HepG2 (cell line): Measurements from ENCODE around the gene PIK3IP1. TPM values are rescaled to one million over a fixed set of nuclear protein-coding genes. Genes with fewer than 3 reads are reported as not detected.

ENCODE experiments used
- BRF2 ChIP-seq: sonication (generic); formaldehyde crosslinking; IDR thresholded peaks from 2 replicates; pipeline ENCODE4 v1.8.1; 2022; ENCODE audit warnings: mild to moderate bottlenecking, missing genetic modification reagents
- CEBPB ChIP-seq: IDR thresholded peaks from 2 replicates; pipeline ENCODE4 v1.6.1; 2011; ENCODE audit warnings: low read depth, low read length, improper control_type of control experiment, borderline replicate concordance
- CHD2 ChIP-seq: IDR thresholded peaks from 2 replicates; pipeline ENCODE4 v1.6.1; 2011; ENCODE audit warnings: low read depth, low read length, improper control_type of control experiment
- FOXM1 ChIP-seq: sonication (generic); formaldehyde crosslinking; IDR thresholded peaks from 2 replicates; pipeline ENCODE4 v1.5.0; 2020; ENCODE audit warnings: missing genetic modification reagents
- HDAC2 ChIP-seq: sonication (generic); formaldehyde crosslinking; IDR thresholded peaks from 2 replicates; pipeline ENCODE4 v1.4.0; 2020; ENCODE audit warnings: missing genetic modification reagents
- HMGXB3 ChIP-seq: sonication (generic); formaldehyde crosslinking; IDR thresholded peaks from 2 replicates; pipeline ENCODE4 v1.4.0; 2020; ENCODE audit warnings: missing genetic modification reagents, borderline replicate concordance
- JUND ChIP-seq: sonication (generic); formaldehyde crosslinking; IDR thresholded peaks from 2 replicates; pipeline ENCODE4 v1.8.0; 2022; ENCODE audit warnings: mild to moderate bottlenecking, missing genetic modification reagents
- KAT2B ChIP-seq: fragments of 150-350 bp; IDR thresholded peaks from 2 replicates; pipeline ENCODE4 v1.6.1; 2014; ENCODE audit warnings: low read depth, low read length, borderline replicate concordance
- MEIS1 ChIP-seq: sonication (generic); formaldehyde crosslinking; IDR thresholded peaks from 2 replicates; pipeline ENCODE4 v1.9.0; 2021; ENCODE audit warnings: mild to moderate bottlenecking, missing genetic modification reagents, moderate library complexity, borderline replicate concordance
- MTF1 ChIP-seq: sonication (generic); formaldehyde crosslinking; IDR thresholded peaks from 2 replicates; pipeline ENCODE4 v1.5.0; 2020; ENCODE audit warnings: missing genetic modification reagents
- NFKBIZ ChIP-seq: IDR thresholded peaks from 2 replicates; pipeline ENCODE4 v1.6.1; 2018; ENCODE audit warnings: missing genetic modification reagents, missing compliant biosample characterization
- NPAS2 ChIP-seq: sonication (generic); formaldehyde crosslinking; IDR thresholded peaks from 2 replicates; pipeline ENCODE4 v1.8.0; 2022; ENCODE audit warnings: mild to moderate bottlenecking, missing genetic modification reagents, borderline replicate concordance
- RARA ChIP-seq: IDR thresholded peaks from 2 replicates; pipeline ENCODE4 v1.6.1; 2016; ENCODE audit warnings: missing genetic modification reagents, missing compliant biosample characterization
- RFXANK ChIP-seq: IDR thresholded peaks from 2 replicates; pipeline ENCODE4 v1.6.1; 2016
- SMAD3 ChIP-seq: sonication (generic); formaldehyde crosslinking; IDR thresholded peaks from 2 replicates; pipeline ENCODE4 v1.4.0; 2020; ENCODE audit warnings: missing genetic modification reagents
- SPEN ChIP-seq: sonication (generic); formaldehyde crosslinking; IDR thresholded peaks from 2 replicates; pipeline ENCODE4 v1.5.1; 2020; ENCODE audit warnings: low read depth, mild to moderate bottlenecking, missing genetic modification reagents
- TOPORS ChIP-seq: sonication (generic); formaldehyde crosslinking; IDR thresholded peaks from 2 replicates; pipeline ENCODE4 v1.8.0; 2023; ENCODE audit warnings: mild to moderate bottlenecking, missing genetic modification reagents
- ZBTB20 ChIP-seq: sonication (generic); formaldehyde crosslinking; IDR thresholded peaks from 2 replicates; pipeline ENCODE4 v1.8.1; 2023; ENCODE audit warnings: missing genetic modification reagents, low read depth, mild to moderate bottlenecking, borderline replicate concordance
- ZFP1 ChIP-seq: IDR thresholded peaks from 2 replicates; pipeline ENCODE4 v1.6.1; 2016
- ZMAT3 ChIP-seq: sonication (generic); formaldehyde crosslinking; conservative IDR thresholded peaks from 2 replicates; pipeline ENCODE4 v1.7.0; 2021; ENCODE audit warnings: missing genetic modification reagents
- ZNF10 ChIP-seq: sonication (generic); formaldehyde crosslinking; IDR thresholded peaks from 2 replicates; pipeline ENCODE4 v1.4.0; 2020; ENCODE audit warnings: mild to moderate bottlenecking, low read depth, missing genetic modification reagents, borderline replicate concordance
- ZNF543 ChIP-seq: sonication (generic); formaldehyde crosslinking; IDR thresholded peaks from 2 replicates; pipeline ENCODE4 v1.4.0; 2020; ENCODE audit warnings: mild to moderate bottlenecking, missing genetic modification reagents
- ZNF768 ChIP-seq: sonication (generic); formaldehyde crosslinking; IDR thresholded peaks from 2 replicates; pipeline ENCODE4 v1.4.0; 2020; ENCODE audit warnings: missing genetic modification reagents
- ZNF775 ChIP-seq: sonication (generic); formaldehyde crosslinking; IDR thresholded peaks from 2 replicates; pipeline ENCODE4 v1.4.0; 2020; ENCODE audit warnings: missing genetic modification reagents, mild to moderate bottlenecking, moderate library complexity, borderline replicate concordance
- ZZZ3 ChIP-seq: sonication (generic); formaldehyde crosslinking; IDR thresholded peaks from 2 replicates; pipeline ENCODE4 v1.4.0; 2020; ENCODE audit warnings: missing genetic modification reagents, mild to moderate bottlenecking, borderline replicate concordance
- polyA plus RNA-seq, 8 experiments: library from polyadenylated mRNA; depleted of rRNA in 3 of 8; stranded (reverse) in 7 of 8; unstranded in 1 of 8; fragments of >200 nt; fragmentation: Illumina TruSeq in 4 of 8; extraction: Trizol in 4 of 8; gene quantifications; 2 replicates each; pipeline versions ENCODE4 v1.2.1 to v1.2.3, GENCODE V29; 2011 to 2016; ENCODE audit warnings: low read depth in 4 of 8, missing spikeins in 1 of 8, mixed read lengths in 1 of 8; ENCODE audit not compliant: insufficient read depth in 1 of 8
- total RNA-seq, 5 experiments: library from RNA; depleted of rRNA; stranded (reverse); fragments of >200 nt; fragmentation: Illumina TruSeq; extraction: Trizol; gene quantifications; 2 replicates each; pipeline ENCODE4 v1.2.3, GENCODE V29; 2016; ENCODE audit warnings: low read depth in 1 of 5

Gene PIK3IP1
- total and polyA plus RNA-seq, 2 of the 13 experiments (the other 11 are each of a cell fraction or from before 2014, with no cell fraction given): 1.3 to 2.5 TPM

- TF ChIP-seq ZMAT3 (no peak), JUND (CRISPR knock-in tag) (no peak), NFKBIZ (CRISPR knock-in tag) (no peak), ZZZ3 (CRISPR knock-in tag) (no peak), SMAD3 (peak; percentile 76; the same call in 1 of the 2 replicates), MEIS1 (CRISPR knock-in tag) (0 out of 2 replicates have a peak, but pooled peaks have one; percentile 57), ZNF543 (CRISPR knock-in tag) (no peak), TOPORS (CRISPR knock-in tag) (no peak), BRF2 (CRISPR knock-in tag) (no peak), ZNF10 (no peak), CEBPB (no peak), ZNF775 (CRISPR knock-in tag) (no peak; the same call in 1 of the 2 replicates), CHD2 (no peak), RARA (no peak), KAT2B (no peak), HDAC2 (peak; percentile 52), RFXANK (CRISPR knock-in tag) (no peak), ZNF768 (no peak), MTF1 (CRISPR knock-in tag) (no peak), SPEN (CRISPR knock-in tag) (0 out of 2 replicates have a peak, but pooled peaks have one; percentile 12), ZFP1 (CRISPR knock-in tag) (no peak), HMGXB3 (CRISPR knock-in tag) (peak; percentile 60; the same call in 1 of the 2 replicates), FOXM1 (no peak), ZBTB20 (peak; percentile 69; the same call in 1 of the 2 replicates), NPAS2 (CRISPR knock-in tag) (no peak)
Observed at GRCh38 chr22:31292236-31292989, at the start of gene PIK3IP1 (continued).
